Measurements from ENCODE around the gene TNP1.

- TF ChIP-seq CTCF (IDR thresholded peaks at IDR 0.05) (no peak), POLR2A (IDR thresholded peaks at IDR 0.05) (no peak), POLR2AphosphoS5 (IDR thresholded peaks at IDR 0.05) (no peak)
Measured at GRCh38 chr2:216879727-216880508, 20.1 kb upstream of the TNP1 start.
